MM.1S (cell line): ENCODE data around the gene SPEF1.

Source experiments
- EZH2 ChIP-seq: fragments of 300-600 bp; sonication (generic); optimal IDR thresholded peaks from 2 replicates; pipeline ENCODE3; 2017; ENCODE audit warnings: low read depth, mild to moderate bottlenecking, antibody characterized with exemption, low read length, mixed read lengths
- EZH2phosphoT487 ChIP-seq: fragments of 300-600 bp; sonication (generic); IDR thresholded peaks from 2 replicates; pipeline ENCODE4 v1.6.1; 2018; ENCODE audit warnings: antibody characterized with exemption, low read length
- TF ChIP-seq, protein P1 (sequence below): fragments of 300-600 bp; sonication (generic); IDR thresholded peaks from 2 replicates; pipeline ENCODE4 v1.5.1; 2016; ENCODE audit warnings: antibody characterized with exemption, low read length, mixed read lengths

DNA sequence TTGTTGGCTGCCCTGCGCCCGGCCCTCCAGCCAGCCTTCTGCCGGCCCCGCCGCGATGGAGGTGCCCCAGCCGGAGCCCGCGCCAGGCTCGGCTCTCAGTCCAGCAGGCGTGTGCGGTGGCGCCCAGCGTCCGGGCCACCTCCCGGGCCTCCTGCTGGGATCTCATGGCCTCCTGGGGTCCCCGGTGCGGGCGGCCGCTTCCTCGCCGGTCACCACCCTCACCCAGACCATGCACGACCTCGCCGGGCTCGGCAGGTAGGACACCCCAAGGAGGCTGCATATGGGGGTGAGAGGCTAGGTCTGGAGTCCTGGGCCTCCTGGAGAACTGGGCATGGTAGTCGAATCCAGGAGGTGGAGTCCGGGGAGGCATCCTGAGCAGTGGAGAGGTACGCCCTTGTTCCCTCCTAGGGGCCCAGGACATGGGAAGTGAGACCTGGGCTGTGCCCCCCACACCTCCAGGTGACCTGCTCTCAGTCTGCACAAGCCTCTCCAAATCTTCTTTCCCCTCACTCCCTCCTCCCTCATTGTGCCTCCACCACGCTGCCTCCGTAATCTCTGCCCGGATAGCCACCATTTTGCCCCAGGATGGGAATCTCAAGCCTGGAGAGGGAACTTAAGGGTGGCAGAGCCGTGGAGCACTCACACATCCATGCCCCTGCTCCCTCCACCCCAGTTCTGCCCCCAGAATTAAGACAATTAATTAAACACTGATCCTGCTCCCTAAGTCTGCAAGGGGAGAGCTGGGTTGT is 15.4 kb upstream of the SPEF1 start:
- TF ChIP-seq, protein P1, sequence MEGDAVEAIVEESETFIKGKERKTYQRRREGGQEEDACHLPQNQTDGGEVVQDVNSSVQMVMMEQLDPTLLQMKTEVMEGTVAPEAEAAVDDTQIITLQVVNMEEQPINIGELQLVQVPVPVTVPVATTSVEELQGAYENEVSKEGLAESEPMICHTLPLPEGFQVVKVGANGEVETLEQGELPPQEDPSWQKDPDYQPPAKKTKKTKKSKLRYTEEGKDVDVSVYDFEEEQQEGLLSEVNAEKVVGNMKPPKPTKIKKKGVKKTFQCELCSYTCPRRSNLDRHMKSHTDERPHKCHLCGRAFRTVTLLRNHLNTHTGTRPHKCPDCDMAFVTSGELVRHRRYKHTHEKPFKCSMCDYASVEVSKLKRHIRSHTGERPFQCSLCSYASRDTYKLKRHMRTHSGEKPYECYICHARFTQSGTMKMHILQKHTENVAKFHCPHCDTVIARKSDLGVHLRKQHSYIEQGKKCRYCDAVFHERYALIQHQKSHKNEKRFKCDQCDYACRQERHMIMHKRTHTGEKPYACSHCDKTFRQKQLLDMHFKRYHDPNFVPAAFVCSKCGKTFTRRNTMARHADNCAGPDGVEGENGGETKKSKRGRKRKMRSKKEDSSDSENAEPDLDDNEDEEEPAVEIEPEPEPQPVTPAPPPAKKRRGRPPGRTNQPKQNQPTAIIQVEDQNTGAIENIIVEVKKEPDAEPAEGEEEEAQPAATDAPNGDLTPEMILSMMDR, result no peak
- TF ChIP-seq EZH2phosphoT487 (no peak), EZH2 (no peak)
